Measurements from ENCODE around the gene PAMR1.

- TF ChIP-seq POLR2A (IDR thresholded peaks at IDR 0.05; ENCODE audit: low read length) (no peak), GATA1 (IDR thresholded peaks at IDR 0.05; ENCODE audit: low read depth, low read length) (no peak)
These were observed 5.8 kb upstream of the PAMR1 start for GRCh38 chr11:35531246-35531645.

All from erythroblast (primary cell).